NCI-H510A treated with DMSO at 0.1 percent for 48 hours (cell line): ENCODE data around the gene CFTR.
"Not testable (repeated sequence)": the region's sequence is repeated elsewhere in the genome, so short reads cannot be mapped to it uniquely, and the experiment has no call there.

Experiments used
- DNase-seq: peaks from one replicate; lab custom pipeline; 2025; lab: John Stamatoyannopoulos, UW

The CFTR gene

GRCh38 chr7:117495308-117495707 lies 15.5 kb downstream of the CFTR start:
- DNase-seq: no peak

- no peak for DNase-seq
These were observed 22.5 kb downstream of the CFTR start for GRCh38 chr7:117502331-117502730.

- no peak for DNase-seq
These were observed 25.4 kb downstream of the CFTR start for GRCh38 chr7:117505238-117505637.

GRCh38 chr7:117508676-117509075 lies 28.9 kb downstream of the CFTR start:
- no peak for DNase-seq

GRCh38 chr7:117517194-117517593 lies 37.4 kb downstream of the CFTR start:
- not testable (repeated sequence) for DNase-seq

GRCh38 chr7:117530390-117530789 lies 50.6 kb downstream of the CFTR start:
- DNase-seq: no peak

GRCh38 chr7:117531595-117532244 lies 51.9 kb downstream of the CFTR start:
- no peak for DNase-seq

GRCh38 chr7:117538053-117538452 lies 58.2 kb downstream of the CFTR start:
- DNase-seq: no peak

GRCh38 chr7:117544061-117544460 lies 64.2 kb downstream of the CFTR start:
- no peak for DNase-seq

GRCh38 chr7:117548035-117548434 lies 68.2 kb downstream of the CFTR start:
- DNase-seq: no peak

- DNase-seq: no peak
These were observed 70.8 kb downstream of the CFTR start for GRCh38 chr7:117550625-117551024.

GRCh38 chr7:117552660-117553059 lies 72.8 kb downstream of the CFTR start:
- no peak for DNase-seq

GRCh38 chr7:117555260-117555659 lies 75.4 kb downstream of the CFTR start:
- DNase-seq: no peak

GRCh38 chr7:117559391-117559790 lies 79.6 kb downstream of the CFTR start:
- no peak for DNase-seq

GRCh38 chr7:117560030-117560429 lies 80.2 kb downstream of the CFTR start:
- DNase-seq: no peak

GRCh38 chr7:117562759-117563158 lies 82.9 kb downstream of the CFTR start:
- DNase-seq: no peak

- no peak for DNase-seq
These were observed 84.3 kb downstream of the CFTR start for GRCh38 chr7:117564080-117564479.

GRCh38 chr7:117564627-117565026 lies 84.8 kb downstream of the CFTR start:
- DNase-seq: no peak

GRCh38 chr7:117565226-117565625 lies 85.4 kb downstream of the CFTR start:
- no peak for DNase-seq

GRCh38 chr7:117567781-117568180 lies 88.0 kb downstream of the CFTR start:
- no peak for DNase-seq

- peak; percentile 66 for DNase-seq
These were observed 93.2 kb downstream of the CFTR start for GRCh38 chr7:117572856-117573620.

GRCh38 chr7:117581424-117581823 lies 101.6 kb downstream of the CFTR start:
- no peak for DNase-seq

GRCh38 chr7:117582219-117582704 lies 102.4 kb downstream of the CFTR start:
- no peak for DNase-seq

GRCh38 chr7:117587931-117588330 lies 108.1 kb downstream of the CFTR start:
- DNase-seq: no peak
